ENCODE measurements around the gene PLPP4.

Gene PLPP4

DNA sequence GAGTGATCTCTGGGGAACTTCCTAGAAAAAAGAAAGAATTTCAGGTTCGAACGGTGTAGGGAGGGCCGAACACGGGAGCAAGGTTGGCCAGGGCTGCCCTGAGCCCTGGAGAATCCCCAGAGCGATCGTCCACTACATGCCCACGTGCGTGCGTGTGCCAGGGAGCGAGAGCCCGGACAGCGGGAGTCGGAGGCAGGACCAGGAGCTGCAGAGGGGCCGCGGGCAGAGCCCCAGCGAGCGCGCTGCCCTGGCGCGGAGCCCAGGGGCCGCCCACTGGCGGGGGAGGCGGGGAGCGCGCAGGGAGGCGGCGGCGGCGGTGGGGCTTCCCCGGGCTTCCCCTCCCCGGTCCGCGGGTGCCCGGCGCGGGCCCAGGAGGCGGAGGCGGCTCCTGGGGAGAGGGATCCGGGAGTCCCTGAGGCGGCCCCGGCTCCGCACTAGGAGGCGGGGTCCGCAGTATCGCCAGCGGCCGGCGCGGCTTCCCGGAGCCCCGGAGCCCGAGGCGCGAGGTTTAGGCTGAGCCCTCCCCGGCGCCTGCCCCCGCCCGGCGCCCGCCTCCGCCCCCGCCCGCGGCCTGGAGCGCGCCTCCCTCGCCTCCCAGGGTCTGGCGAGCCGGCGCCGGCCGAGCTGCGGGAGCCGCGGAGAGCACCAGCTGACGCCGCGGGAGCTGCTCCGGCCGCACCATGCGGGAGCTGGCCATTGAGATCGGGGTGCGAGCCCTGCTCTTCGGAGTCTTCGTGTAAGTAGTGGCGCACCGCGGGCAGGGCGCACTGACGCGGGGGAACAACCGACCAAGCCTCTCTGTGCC, at the start of gene PLPP4:
PLPP4 (plus strand) TSS at position 602 of the 805 bp plus-strand sequence; CDS start at position 681, 79 bp downstream.
- H3K27ac ChIP-seq, result no peak within 1 kb of the TSS
- CTCF ChIA-PET, result no interaction called here
- TF ChIP-seq, protein P1, sequence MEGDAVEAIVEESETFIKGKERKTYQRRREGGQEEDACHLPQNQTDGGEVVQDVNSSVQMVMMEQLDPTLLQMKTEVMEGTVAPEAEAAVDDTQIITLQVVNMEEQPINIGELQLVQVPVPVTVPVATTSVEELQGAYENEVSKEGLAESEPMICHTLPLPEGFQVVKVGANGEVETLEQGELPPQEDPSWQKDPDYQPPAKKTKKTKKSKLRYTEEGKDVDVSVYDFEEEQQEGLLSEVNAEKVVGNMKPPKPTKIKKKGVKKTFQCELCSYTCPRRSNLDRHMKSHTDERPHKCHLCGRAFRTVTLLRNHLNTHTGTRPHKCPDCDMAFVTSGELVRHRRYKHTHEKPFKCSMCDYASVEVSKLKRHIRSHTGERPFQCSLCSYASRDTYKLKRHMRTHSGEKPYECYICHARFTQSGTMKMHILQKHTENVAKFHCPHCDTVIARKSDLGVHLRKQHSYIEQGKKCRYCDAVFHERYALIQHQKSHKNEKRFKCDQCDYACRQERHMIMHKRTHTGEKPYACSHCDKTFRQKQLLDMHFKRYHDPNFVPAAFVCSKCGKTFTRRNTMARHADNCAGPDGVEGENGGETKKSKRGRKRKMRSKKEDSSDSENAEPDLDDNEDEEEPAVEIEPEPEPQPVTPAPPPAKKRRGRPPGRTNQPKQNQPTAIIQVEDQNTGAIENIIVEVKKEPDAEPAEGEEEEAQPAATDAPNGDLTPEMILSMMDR (conservative IDR thresholded peaks at IDR 0.05; ENCODE audit: low read depth), result no peak
- POLR2A ChIA-PET (ENCODE audit: low non-redundant PET), result no interaction called here
- peak; percentile 35 for DNase-seq (ENCODE audit: low spot score)

DNA sequence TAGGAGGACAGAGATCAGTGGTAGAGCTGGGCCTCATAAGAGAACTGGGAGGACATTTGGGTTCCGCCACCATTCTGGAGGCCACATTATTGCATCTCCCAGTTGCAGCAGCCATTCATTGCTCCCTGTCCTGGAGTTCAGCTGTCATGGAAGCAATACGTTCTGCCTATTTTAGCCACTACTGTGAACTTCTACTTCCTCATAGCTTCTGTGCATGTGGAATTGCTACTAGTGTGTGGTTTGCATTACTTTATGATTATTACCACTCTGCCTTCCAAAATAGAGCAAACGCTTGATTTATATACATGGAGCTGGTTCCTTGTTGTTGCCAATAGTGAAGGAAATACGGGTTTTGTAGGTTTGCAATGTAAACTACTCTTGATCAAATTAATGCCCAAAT, 47.2 kb upstream of the PLPP4 start:
- CTCF ChIA-PET, result no interaction called here
- POLR2A ChIA-PET (ENCODE audit: low non-redundant PET), result no interaction called here
- no peak for DNase-seq (ENCODE audit: low spot score)
- H3K27ac ChIP-seq, result no peak overlapping the region
- TF ChIP-seq, protein P1 (conservative IDR thresholded peaks at IDR 0.05; ENCODE audit: low read depth), result no peak

DNA sequence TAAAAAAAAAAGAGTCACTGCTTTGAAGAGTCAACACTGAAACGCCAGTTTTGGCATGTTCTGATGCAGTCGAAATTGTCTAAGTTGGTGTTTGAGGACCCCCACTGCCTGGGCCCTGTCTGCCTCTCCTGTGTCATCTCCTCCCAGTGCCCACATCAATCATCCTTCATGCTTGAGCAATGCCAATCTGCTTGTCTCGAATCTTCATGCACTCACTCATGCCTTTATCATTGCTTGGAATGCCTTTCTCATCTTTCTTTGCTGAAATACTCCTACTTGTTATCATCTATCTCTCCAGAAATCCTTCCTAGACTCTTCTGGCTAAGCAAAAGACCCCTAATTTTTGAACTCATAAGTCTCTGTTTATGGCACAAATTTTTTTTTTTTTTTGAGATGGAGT, 42.1 kb upstream of the PLPP4 start:
- CTCF ChIA-PET, result no interaction called here
- DNase-seq (ENCODE audit: low spot score), result no peak
- TF ChIP-seq, protein P1 (conservative IDR thresholded peaks at IDR 0.05; ENCODE audit: low read depth), result no peak
- no peak overlapping the region for H3K27ac ChIP-seq
- POLR2A ChIA-PET (ENCODE audit: low non-redundant PET), result interaction anchor here (0.6 kb wide), 1 partner anchor 93 kb away, joined by 3 read pairs; no protein-coding TSS in a partner anchor

DNA sequence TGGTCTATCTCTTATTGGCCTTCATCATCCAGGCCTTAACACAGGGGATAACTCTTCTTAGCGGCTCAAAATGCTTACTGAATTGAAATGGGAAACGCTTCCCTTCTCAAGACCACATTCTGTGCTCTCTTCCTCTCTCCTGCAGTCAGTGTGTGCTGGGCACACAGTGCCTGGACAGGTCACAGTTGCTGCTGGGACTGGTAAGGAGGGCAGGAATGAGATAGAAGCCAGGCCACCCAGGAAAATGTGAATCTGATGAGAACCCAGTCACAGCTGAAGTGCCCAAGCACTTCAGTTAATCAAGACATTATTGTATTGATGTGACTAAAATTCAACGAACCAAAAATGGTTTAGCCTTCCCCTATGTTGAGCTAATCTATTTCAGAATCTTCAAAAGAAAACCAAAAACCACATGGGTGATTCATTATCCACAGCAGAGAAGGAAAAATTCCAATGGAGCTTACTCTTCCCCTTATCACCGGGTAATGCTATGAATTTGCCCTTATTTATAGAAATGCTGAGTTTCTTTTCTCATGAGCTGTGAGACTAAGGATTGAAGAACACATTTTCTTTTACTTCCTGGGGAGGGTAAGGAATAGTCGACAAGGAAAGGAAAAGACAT, 41.2 kb upstream of the PLPP4 start:
- ChIA-PET POLR2A (ENCODE audit: low non-redundant PET) (interaction anchor here (0.6 kb wide), 1 partner anchor 92 kb away, joined by 3 read pairs; no protein-coding TSS in a partner anchor), CTCF (interaction anchor here (0.6 to 1.1 kb wide), 3 partner anchors 60 to 329 kb away, joined by 3 to 4 read pairs (median 3); no protein-coding TSS in a partner anchor)
- DNase-seq (ENCODE audit: low spot score), result peak; percentile 62
- no peak overlapping the region for H3K27ac ChIP-seq
- TF ChIP-seq, protein P1 (conservative IDR thresholded peaks at IDR 0.05; ENCODE audit: low read depth), result no peak

- no peak overlapping the region for H3K27ac ChIP-seq
- TF ChIP-seq, protein P1 (conservative IDR thresholded peaks at IDR 0.05; ENCODE audit: low read depth), result no peak
- POLR2A ChIA-PET (ENCODE audit: low non-redundant PET), result no interaction called here
- DNase-seq (ENCODE audit: low spot score), result no peak
- CTCF ChIA-PET, result no interaction called here
These were observed 36.6 kb upstream of the PLPP4 start for GRCh38 chr10:120420421-120420820.

GRCh38 chr10:120421250-120421649, 35.8 kb upstream of the PLPP4 start:
- TF ChIP-seq, protein P1 (conservative IDR thresholded peaks at IDR 0.05; ENCODE audit: low read depth), result no peak
- no peak overlapping the region for H3K27ac ChIP-seq
- ChIA-PET CTCF (no interaction called here), POLR2A (ENCODE audit: low non-redundant PET) (no interaction called here)
- DNase-seq (ENCODE audit: low spot score), result no peak
